Measurements from ENCODE around the gene FMN2.

GRCh38 chr1:240352769-240353168 lies 261.1 kb downstream of the FMN2 start:
- TF ChIP-seq CTCF (IDR thresholded peaks at IDR 0.05; ENCODE audit: poor library complexity), result no peak
- TF ChIP-seq EZH2 (IDR thresholded peaks at IDR 0.05; ENCODE audit: borderline replicate concordance), result no peak
